HEK293 (cell line): ENCODE results near the gene CDK2AP2.

Experiments used
- CTCF ChIP-seq: fragments of 450-650 bp; formaldehyde crosslinking; IDR thresholded peaks from 2 replicates; pipeline ENCODE4 v1.5.1; 2016; ENCODE audit warnings: missing biosample characterization, missing genetic modification characterization
- ZNF140 ChIP-seq: fragments of 450-650 bp; formaldehyde crosslinking; IDR thresholded peaks from 2 replicates; pipeline ENCODE4 v1.5.1; 2016; ENCODE audit warnings: missing biosample characterization, missing genetic modification characterization
- ZNF449 ChIP-seq: fragments of 450-650 bp; formaldehyde crosslinking; IDR thresholded peaks from 2 replicates; pipeline ENCODE4 v1.5.1; 2017; ENCODE audit warnings: missing biosample characterization, mild to moderate bottlenecking, missing genetic modification characterization, moderate library complexity

GRCh38 chr11:67464411-67465188, 43.4 kb downstream of the CDK2AP2 start:
- TF ChIP-seq CTCF (tag by site-specific recombination) (no peak), ZNF140 (tag by site-specific recombination) (no peak), ZNF449 (no peak)
